GM12892 (cell line): Measurements from ENCODE around the gene ARHGAP1.
"Not testable (repeated sequence)": the region's sequence is repeated elsewhere in the genome, so short reads cannot be mapped to it uniquely, and the experiment has no call there.

Experiments used
- DNase-seq: peaks from one replicate; pipeline ENCODE4 v3.0.0; 2011; ENCODE audit not compliant: insufficient read length
- FAIRE-seq: peaks from 2 replicates; lab custom pipeline; 2011; peaks lifted over from hg19 to GRCh38; lab: Jason Lieb, UNC
- POLR2A ChIP-seq: IDR thresholded peaks from 2 replicates; pipeline ENCODE4 v1.6.1; 2011; ENCODE audit warnings: low read depth, low read length, control low read depth
- POLR2AphosphoS5 ChIP-seq: IDR thresholded peaks from 2 replicates; pipeline ENCODE4 v1.6.1; 2011; ENCODE audit warnings: low read depth, low read length, control low read depth
- TAF1 ChIP-seq: IDR thresholded peaks from 2 replicates; pipeline ENCODE4 v1.6.1; 2011; ENCODE audit warnings: low read depth, mild to moderate bottlenecking, control low read depth, low read length, borderline replicate concordance

ARHGAP1 gene

DNA sequence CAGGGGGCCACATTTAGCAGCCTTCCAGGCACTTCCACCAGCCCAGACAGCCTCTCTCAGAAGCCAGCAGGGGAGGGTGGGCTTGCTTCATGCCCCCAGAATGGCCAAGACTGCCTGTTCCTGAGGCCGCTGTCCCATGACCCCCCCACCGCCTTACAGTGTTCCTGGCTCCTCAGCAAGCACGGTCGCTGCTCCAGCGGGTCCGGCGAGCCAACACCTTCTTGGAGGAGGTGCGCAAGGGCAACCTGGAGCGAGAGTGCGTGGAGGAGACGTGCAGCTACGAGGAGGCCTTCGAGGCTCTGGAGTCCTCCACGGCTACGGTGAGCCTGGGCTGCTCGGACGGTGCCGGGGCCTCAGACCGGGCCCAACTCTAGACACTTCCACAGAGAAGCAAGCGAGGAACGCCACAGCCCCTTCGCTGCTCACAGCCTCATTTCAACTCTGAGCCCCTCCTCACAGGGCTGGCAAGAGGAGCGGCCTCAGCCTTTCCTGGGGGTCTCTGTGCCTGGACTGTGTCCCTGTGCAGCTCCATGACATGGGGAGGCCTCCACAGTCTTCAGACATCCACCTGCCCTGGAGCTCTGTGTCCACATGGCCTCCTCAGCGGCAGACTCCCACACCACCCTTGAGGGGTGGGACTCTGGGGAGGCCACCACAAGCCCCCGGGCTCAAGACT, 19.3 kb upstream of the ARHGAP1 start:
- DNase-seq (no peak), FAIRE-seq (no peak)
- TF ChIP-seq POLR2A (no peak), TAF1 (no peak), POLR2AphosphoS5 (no peak)

DNA sequence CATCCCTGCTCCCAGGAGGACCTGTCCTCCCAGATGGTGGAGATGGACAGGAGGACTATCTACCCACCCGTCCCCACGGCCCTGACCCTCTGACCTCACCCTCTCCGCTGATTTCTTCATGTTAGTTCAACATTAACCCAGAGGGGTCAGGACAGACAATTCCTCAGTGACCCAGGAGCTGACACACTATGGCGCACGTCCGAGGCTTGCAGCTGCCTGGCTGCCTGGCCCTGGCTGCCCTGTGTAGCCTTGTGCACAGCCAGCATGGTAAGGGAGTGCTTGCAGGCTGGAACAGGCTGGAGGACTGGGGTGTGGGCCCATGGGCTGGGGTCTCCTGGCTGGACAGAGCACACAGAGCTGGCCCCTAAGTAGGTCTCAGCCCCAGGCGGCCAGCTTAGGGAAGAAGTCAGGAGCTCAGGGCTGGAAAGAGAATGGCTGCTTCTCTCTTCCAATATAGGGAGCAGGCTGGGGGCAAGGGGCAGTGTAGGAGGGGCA, 18.7 kb upstream of the ARHGAP1 start, which contains the start of gene F2:
Gene F2 (plus strand): TSS at position 166 of the 495 bp plus-strand sequence. CDS start 23 bp downstream, at position 189.
- no peak for FAIRE-seq

DNA sequence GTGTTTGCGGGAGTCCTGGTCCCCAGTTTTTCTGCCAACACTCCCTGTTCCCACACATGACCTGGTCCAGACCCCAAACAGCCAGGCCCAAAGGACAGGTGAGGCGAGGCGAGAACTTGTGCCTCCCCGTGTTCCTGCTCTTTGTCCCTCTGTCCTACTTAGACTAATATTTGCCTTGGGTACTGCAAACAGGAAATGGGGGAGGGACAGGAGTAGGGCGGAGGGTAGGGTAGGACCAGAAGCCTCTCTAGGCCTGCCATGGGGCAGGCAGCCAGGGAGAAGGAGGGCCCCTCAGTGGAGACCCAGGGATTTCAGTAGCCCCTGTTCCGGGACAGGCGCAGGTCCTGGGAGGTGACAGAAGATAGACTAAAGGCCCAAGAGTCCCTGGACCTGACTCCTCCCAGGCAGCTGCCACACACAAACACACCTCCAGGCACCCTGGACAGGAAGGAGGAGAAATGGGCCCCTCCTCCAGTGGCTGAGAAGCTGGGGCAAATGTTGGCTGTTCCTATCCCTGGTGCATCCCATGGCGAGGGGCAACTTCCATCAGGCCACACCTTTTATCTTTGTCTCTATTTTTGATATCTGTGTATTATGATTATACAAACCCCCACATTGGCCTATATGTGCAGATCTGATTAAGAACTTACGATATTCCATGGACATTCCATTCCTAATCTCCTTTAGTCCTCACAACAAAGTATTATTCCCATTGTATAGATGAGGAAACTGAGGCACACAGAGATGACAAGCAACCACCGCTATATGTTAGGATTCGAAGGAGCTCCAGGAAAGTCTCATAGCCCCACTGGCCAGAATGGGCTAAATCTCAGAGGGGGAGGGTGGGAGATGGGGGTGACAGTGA, 18.0 kb upstream of the ARHGAP1 start:
- DNase-seq (no peak), FAIRE-seq (no peak)
- no peak for TF ChIP-seq POLR2AphosphoS5
- no peak for TF ChIP-seq TAF1
- no peak for TF ChIP-seq POLR2A

More for the DNA sequence above, 18.7 kb upstream of the ARHGAP1 start, which contains the start of gene F2:
- no peak for DNase-seq
- TF ChIP-seq TAF1: no peak
- TF ChIP-seq POLR2A: no peak
- no peak for TF ChIP-seq POLR2AphosphoS5

DNA sequence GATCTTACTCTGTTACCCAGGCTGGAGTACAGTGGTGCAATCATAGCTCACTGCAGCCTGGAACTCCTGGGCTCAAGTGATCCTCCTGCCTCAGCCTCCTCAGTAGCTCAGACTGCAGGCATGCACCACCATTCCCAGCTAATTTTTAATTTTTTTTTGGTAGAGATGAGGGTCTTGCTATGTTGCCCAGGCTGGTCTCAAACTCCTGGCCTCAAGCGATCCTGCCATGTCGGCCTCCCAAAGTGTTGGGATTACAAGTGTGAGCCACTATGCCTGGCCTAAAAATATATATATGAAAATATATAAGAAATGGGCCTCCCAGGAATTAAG, 17.4 kb upstream of the ARHGAP1 start:
- FAIRE-seq, DNase-seq: not testable (repeated sequence)

DNA sequence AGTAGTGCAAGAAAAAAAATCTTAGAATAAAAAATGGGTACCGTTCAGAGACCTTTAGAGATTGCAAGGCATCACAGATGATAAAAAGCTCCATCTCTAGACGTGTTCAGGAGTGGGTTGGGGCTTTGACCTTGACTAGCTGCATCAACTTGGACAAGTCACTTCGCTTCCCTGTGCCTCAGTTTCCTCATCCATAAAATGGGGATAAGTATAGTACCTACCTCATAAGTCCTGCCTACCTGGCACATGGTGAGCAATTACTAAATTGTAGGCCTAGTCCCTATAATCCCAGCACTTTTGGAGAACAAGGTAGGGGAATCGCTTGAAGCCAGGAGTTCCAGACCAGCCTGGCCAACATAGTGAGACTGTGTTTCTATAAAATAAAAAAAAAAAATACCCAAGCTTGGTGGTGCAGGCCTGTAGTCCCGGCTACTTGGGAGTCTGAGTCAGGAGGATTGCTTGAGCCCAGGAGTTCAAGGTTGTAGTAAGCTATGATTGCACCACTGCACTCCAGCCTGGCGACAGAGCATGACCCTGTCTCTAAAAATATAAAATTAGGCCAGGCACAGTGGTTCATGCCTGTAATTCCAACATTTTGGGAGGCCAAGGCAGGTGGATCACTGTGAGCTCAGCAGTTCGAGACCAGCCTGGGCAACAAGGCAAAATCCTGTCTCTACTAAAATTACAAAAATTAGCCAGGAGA, 12.6 kb upstream of the ARHGAP1 start:
- FAIRE-seq: no peak
- DNase-seq: no peak
- no peak for TF ChIP-seq TAF1
- TF ChIP-seq POLR2A: no peak
- no peak for TF ChIP-seq POLR2AphosphoS5

DNA sequence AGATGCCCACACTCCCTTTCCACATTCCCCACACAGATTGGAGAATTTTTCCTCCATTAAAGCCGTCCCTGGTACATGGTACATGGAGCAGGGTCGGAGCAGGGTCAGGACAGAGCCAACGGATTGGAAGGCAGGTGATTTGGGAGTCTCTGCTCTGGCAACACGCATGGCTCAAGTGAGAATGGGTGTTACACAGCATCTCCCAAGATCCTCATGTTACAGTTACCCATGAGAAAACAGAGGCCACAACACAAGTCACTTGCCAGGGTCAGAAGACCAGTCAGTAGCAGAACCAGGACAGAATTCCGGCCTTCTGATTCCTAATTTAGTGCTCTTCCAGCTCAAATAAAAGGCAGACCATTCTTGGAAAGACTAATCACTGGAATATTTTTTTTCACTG, 10.9 kb upstream of the ARHGAP1 start:
- no peak for FAIRE-seq
- no peak for DNase-seq
- TF ChIP-seq POLR2AphosphoS5 (no peak), TAF1 (no peak), POLR2A (no peak)

DNA sequence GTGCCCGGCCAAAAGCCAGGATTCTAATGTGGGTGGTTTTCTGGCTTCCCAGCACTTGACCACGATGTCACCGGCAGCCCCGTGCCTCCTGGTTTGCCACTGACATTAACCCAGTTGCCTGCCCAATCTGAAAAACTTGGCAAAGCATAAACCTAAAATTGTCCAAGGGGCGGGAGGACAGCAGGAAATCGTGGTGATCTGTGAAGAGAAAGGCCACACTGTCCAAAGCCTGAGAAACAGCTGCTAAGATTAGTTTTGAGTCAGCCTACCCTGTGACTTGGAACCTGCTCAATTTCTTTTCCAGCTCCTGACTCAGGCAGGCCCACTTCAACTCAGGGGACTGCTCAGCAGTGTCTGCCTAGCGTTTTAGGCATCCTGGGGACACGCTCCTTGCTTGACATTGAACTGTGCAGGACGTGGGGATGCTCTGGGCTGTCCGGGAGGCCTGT, 10.4 kb upstream of the ARHGAP1 start:
- TF ChIP-seq POLR2AphosphoS5: no peak
- no peak for TF ChIP-seq TAF1
- no peak for TF ChIP-seq POLR2A
- no peak for DNase-seq
- no peak for FAIRE-seq

DNA sequence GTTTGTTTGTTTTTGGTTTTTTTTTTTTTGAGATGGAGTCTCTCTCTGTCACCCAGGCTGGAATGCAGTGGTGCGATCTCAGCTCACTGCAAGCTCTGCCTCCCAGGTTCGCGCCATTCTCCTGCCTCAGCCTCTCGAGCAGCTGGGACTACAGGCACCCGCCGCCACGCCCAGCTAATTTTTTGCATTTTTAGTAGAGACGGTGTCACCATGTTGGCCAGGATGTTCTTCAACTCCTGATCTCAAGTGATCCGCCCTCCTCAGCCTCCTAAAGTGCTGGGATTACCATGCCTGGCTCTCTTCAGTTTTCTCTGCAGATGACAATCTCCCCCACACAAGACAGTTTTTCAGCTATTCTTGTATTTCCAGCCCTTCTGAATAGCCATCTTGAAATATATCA, 8.9 kb upstream of the ARHGAP1 start:
- DNase-seq, FAIRE-seq: not testable (repeated sequence)

DNA sequence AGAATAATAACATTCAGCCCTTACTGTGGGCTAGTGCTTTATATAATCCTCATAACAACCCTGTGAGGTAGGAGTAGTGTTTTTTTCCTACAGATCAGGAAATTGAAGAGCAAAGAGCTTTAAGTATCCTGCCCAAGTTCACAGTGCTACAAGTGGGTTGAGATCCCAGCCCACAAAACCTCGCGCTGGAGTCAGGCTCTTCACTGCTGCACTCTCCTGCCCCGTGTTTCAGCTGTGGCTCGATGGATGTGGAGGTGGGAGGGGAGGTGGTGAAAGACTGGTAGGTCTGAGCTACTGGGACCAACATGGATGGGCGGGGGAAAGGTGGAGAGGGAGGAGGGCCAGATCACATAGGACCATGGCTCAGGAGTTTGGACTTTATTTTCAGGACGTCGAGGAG, 6.5 kb upstream of the ARHGAP1 start:
- DNase-seq: no peak
- FAIRE-seq: no peak
- TF ChIP-seq POLR2A (no peak), POLR2AphosphoS5 (no peak; the same call in 1 of the 2 replicates), TAF1 (no peak)

DNA sequence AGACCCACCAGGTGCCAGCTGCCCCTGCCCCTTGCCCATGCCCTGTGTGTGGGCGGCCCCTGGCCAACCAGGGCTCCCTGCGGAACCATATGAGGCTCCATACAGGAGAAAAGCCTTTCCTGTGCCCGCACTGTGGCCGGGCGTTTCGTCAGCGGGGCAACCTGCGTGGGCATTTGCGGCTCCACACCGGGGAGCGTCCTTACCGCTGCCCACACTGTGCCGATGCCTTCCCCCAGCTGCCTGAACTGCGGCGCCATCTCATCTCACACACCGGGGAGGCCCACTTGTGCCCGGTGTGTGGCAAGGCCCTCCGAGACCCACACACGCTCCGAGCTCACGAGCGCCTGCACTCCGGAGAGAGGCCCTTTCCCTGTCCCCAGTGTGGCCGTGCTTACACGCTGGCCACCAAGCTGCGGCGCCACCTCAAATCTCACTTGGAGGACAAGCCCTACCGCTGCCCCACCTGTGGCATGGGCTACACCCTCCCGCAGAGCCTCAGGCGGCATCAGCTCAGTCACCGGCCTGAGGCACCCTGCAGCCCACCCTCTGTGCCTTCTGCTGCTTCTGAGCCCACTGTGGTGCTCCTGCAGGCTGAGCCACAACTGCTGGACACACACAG, 4.8 kb upstream of the ARHGAP1 start:
- FAIRE-seq (no peak), DNase-seq (no peak)
- TF ChIP-seq POLR2AphosphoS5: no peak

DNA sequence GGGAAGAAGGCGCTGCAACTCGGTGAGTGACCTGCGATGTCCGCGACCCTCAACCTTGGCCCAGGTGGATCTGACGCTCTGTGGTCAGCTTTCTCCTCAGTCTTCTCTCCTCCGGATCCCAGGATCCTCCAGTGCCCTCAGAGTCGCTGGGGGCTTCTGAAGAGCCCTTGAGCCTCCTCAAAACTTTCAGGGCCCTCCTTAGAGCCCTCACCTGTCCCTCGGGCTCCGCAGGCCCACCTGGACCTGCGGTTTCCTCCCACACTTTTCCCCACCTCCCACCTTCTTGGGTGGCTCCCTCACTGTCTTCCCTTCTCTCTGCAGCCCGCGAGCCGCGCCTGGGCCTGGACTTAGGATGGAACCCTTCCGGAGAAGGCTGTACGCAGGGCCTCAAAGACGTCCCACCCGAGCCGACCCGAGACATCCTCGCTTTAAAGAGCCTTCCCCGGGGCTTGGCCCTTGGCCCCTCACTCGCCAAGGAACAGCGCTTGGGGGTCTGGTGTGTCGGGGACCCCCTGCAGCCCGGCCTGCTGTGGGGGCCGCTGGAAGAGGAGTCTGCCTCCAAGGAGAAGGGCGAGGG, 747 bp upstream of the ARHGAP1 start:
- no peak for TF ChIP-seq POLR2AphosphoS5
- no peak for TF ChIP-seq TAF1
- no peak for TF ChIP-seq POLR2A
- FAIRE-seq (no peak), DNase-seq (no peak)
